NCI-H1417 (cell line): Measurements from ENCODE around the gene TLE7.

ENCODE experiments used
- DNase-seq, 3 experiments: peaks; one replicate each; lab custom pipeline; 2025; lab: John Stamatoyannopoulos, UW

Gene TLE7

GRCh38 chr16:71448274-71448866, 6.5 kb upstream of the TLE7 start:
- DNase-seq = no peak

- no peak for DNase-seq
Measured at GRCh38 chr16:71443714-71444113, 1.9 kb upstream of the TLE7 start.

- no peak for DNase-seq
Measured at GRCh38 chr16:71441348-71442050, 355 bp downstream of the TLE7 start.

- DNase-seq = no peak
Measured at GRCh38 chr16:71440669-71441347, 1.0 kb downstream of the TLE7 start.

- DNase-seq = no peak
Measured at GRCh38 chr16:71439523-71439922, 2.3 kb downstream of the TLE7 start.

- DNase-seq = no peak
Measured at GRCh38 chr16:71436473-71436872, 5.4 kb downstream of the TLE7 start.

- DNase-seq = no peak
Measured at GRCh38 chr16:71432906-71433305, 8.9 kb downstream of the TLE7 start.

- no peak for DNase-seq
Measured at GRCh38 chr16:71431991-71432390, 9.9 kb downstream of the TLE7 start.

GRCh38 chr16:71431176-71431575, 10.7 kb downstream of the TLE7 start:
- no peak for DNase-seq

GRCh38 chr16:71430744-71431143, 11.1 kb downstream of the TLE7 start:
- no peak for DNase-seq

- DNase-seq = no peak
Measured at GRCh38 chr16:71429581-71429980, 12.3 kb downstream of the TLE7 start.

GRCh38 chr16:71428883-71429282, 13.0 kb downstream of the TLE7 start:
- no peak for DNase-seq

- DNase-seq = no peak
Measured at GRCh38 chr16:71428385-71428784, 13.5 kb downstream of the TLE7 start.

GRCh38 chr16:71426880-71427615, 14.8 kb downstream of the TLE7 start:
- no peak for DNase-seq

- DNase-seq = peak in 2 of 3 experiments; percentile 68 to 84
Measured at GRCh38 chr16:71426069-71426879, 15.6 kb downstream of the TLE7 start.

GRCh38 chr16:71425746-71426068, 16.1 kb downstream of the TLE7 start:
- no peak for DNase-seq

GRCh38 chr16:71424626-71425025, 17.2 kb downstream of the TLE7 start:
- DNase-seq = no peak

- DNase-seq = no peak
Measured at GRCh38 chr16:71423865-71424264, 18.0 kb downstream of the TLE7 start.

- DNase-seq = no peak
Measured at GRCh38 chr16:71423016-71423415, 18.8 kb downstream of the TLE7 start.

GRCh38 chr16:71421911-71422310, 19.9 kb downstream of the TLE7 start:
- DNase-seq = peak in 1 of 3 experiments; percentile 5

GRCh38 chr16:71414038-71414437, 27.8 kb downstream of the TLE7 start:
- no peak for DNase-seq

GRCh38 chr16:71413341-71413740, 28.5 kb downstream of the TLE7 start:
- no peak for DNase-seq
